Measurements from ENCODE around the gene EIF5. TPM values are rescaled to one million over a fixed set of nuclear protein-coding genes. Genes with fewer than 3 reads are reported as not detected.
A peak's percentile ranks its signal among the peaks of the same experiment; 100 is the strongest.

EIF5 gene
- total RNA-seq, 1 donor from 2014 or later: 86.3 TPM

DNA sequence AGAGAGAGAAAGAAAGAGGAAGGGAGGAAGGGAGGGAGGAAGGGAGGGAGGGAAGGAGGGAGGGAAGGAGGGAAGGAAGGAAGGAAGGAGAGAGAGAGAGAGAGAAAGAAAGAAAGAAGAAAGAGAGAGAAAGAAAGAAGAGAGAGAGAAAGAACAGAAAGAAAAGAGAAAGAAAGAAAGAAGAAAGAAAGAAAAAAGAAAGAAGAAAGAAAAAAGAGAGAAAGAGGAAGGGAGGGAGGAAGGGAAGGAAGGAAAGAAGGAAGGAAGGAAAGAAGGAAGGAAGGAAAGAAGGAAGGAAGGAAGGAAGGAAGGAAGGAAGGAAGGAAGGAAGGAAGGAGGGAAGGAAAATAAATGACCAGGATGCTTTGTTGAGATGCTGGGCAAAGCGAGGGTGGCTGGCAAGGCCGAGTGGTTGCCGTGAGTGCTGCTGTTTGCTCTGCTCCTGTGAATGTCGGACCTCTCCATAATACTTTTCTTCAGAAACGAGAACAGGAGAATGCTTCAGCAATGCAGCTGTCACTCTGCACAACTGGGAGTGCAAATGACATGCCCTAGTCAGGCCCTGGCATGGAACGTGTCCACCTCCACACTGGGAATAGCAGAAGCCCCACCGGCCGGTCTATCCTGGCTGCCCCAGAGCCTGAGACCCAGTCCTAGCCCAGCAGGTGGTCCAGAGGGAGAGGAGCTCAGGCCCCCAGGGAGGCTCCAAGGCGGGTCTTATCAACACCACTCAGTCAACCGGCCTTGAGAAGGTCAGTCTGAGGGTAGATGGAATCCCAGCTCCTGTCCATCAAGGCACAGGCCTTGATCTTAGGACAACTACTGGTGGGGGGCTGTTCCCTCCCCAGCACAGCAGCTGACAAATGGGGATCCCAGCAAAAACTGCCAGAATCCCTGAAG lies 25.1 kb upstream of the EIF5 start:
- DNase-seq (ENCODE audit: low read depth in 2 of 2): no peak

DNA sequence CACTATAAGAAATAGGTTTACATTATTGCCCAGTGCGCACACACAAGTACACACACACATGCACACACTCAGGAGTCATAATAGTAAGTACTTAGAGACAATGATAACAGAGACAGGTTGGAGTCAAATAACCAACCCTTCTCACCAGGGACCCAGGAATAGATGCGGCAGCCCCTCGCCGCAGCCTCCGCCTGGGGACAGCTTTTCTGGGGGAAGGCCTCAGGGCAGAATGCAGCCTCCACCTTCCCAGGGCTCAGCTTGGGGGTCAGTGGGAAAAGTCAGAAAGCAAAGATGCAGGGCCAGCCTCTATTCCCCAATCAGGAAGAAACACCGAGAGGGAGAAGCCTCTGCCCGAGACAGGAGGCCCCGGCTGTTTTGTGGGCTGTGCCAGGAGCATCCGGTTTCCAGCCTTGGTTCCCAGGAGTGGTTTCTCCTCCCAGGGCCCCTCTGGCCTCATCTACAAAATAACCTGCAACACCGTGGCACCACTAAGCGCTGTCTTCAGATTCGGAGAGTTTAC lies 23.4 kb upstream of the EIF5 start:
- no peak for DNase-seq (ENCODE audit: low read depth in 2 of 2)

- DNase-seq (ENCODE audit: low read depth in 2 of 2): no peak
Observed at GRCh38 chr14:103311171-103311997, 22.7 kb upstream of the EIF5 start.

DNA sequence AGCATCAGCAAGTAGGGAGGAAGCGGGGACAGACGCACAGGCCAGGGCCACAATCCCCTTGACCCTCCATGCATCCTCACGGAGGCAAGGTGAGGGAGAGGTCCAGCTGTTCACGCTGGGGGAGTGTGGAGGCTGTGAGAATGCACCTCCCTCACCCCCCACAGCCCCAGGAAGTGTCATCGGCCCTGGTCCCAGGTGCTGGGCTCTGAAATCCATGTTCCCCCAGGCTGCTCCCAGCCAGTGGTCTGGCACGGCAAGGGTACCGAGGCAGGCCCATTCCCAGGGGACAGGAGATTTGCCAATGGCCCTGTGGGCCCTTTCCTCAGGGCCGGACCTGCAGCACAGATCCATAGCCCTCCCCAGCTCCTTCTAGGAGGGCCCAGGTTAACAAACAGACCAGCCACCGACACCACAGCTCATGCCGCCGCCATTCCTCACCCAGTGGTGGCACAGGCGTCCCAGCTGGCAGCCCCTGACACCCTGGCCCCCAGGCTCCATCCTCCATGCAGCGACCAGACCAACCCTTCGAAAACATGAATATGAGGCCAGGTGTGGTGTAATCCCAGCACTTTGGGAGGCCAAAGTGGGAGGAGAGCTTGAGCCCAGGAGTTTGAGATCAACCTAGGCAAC lies 21.9 kb upstream of the EIF5 start:
- DNase-seq (ENCODE audit: low read depth in 2 of 2): no peak

DNA sequence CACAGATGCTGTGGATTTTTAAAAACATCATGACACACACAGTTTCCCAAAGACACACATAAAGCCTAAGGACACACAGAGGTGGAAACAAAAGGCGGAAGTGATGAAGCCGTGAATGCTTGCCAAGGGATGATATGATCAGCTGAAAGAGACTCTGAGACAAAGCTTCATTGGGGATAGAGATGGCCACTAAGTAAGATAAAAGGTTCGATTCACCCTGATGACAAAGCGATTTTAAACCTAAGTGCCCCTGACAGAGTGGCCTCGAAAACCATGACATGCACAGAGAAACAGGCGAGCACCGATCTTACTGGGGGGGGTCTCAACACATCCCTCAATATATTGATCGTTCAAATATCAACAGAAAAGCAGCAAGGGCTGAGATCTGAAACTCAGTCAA lies 20.3 kb upstream of the EIF5 start:
- peak; percentile 92 to 94 for DNase-seq (ENCODE audit: low read depth in 2 of 2)

- DNase-seq (ENCODE audit: low read depth in 2 of 2): peak; percentile 16 to 32
Observed at GRCh38 chr14:103314496-103315277, 19.4 kb upstream of the EIF5 start.

DNA sequence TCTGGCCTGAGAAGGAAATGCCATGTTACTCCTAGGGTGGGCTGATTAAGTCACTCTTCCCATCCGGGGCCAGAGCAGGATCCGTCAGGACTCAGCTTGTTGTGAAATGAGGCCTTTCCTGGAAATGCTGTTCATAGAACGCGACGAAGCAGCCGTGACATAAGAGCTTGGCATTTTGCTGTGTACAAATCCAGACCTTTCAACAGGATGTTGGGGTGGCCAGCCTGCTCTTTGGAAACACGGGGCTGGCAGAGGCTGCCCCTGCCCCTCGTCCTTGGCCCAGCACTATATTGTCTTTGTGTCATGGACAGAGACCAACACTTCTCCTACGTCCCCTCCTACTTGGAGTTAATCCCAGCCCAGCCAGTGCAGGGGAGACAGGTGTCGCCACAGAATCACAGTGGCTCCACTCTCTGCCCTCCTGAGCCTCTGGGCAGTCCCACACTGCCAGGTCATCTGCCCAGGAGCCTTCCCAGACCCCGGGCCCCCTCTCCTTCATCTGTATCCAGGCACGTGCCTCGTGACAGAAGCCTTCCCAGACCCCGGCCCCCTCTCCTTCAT lies 18.6 kb upstream of the EIF5 start:
- DNase-seq (ENCODE audit: low read depth in 2 of 2): peak; percentile 82 to 84

DNA sequence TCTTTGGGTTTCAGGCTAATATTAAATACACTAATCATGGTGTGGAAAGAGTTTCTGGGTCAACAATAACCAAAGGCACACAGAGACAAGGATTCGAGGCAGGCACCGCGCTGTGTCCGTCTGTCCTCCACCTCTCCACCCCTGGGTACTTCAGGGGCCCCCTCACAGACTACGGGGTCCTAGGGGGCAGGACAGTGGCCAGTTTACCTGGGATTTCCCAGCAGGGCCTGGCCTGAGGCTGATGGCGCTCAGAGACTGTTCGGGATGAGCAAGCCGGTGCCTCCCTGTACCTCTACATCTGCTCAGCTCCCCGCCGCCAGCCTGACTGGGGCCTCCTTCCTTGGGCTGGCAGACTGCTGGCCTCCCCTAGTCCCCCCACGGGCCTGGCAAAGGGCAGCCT lies 18.1 kb upstream of the EIF5 start:
- DNase-seq (ENCODE audit: low read depth in 2 of 2): no peak

- DNase-seq (ENCODE audit: low read depth in 2 of 2): no peak
Observed at GRCh38 chr14:103316721-103317121, 17.3 kb upstream of the EIF5 start.

- DNase-seq (ENCODE audit: low read depth in 2 of 2): peak; percentile 23 to 35
Observed at GRCh38 chr14:103317251-103317650, 16.8 kb upstream of the EIF5 start.

- no peak for DNase-seq (ENCODE audit: low read depth in 2 of 2)
Observed at GRCh38 chr14:103317976-103318580, 16.0 kb upstream of the EIF5 start.

DNA sequence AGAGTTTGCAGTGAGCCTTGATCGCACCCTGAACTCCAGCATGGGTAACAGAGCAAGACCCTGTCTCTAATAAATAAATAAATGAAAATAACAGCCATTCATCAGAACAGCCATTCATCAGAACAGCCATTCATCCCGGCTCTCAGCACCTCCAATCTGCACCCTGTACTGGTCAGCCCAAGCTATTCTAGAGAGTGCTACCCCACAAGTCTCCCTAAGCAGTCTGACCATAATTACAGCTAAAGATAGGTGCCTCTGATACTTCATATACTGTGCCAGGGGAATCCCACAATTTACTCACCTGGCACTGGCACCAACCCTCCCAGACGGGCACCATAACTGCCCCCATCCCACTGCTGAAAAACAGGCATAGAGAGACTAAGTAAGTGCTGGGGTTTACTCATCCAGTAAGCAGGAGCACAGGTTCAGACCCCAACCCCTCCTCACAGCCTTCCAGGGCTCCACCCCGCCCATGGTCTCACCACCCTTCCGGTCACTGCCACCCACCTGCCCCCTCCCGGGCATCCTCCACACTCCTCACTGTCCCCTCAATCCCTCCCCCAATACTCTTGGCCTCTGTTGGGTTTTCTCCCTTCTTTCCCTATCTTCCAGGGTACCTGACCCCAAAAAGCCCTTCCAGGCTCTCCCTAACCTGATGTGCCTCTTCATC lies 15.2 kb upstream of the EIF5 start:
- DNase-seq (ENCODE audit: low read depth in 2 of 2): no peak

DNA sequence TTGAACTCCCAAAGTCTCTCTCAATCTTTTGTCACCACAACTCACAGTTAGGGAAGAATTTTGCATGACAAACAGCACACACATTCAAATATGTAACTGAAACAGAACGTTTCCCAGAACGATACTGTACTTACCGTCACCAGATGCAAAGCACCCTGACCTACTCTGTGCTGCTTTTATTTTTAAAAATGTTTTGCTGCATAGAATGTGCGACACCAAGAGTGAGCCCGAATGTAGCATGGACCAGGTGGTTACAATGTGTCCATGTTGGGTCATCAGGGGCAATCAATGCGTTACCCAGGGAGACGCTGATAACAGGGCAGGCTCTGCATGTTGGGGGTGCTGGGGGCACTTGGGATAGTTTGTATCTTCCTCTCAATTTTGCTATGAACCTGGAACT lies 14.6 kb upstream of the EIF5 start:
- no peak for DNase-seq (ENCODE audit: low read depth in 2 of 2)

DNA sequence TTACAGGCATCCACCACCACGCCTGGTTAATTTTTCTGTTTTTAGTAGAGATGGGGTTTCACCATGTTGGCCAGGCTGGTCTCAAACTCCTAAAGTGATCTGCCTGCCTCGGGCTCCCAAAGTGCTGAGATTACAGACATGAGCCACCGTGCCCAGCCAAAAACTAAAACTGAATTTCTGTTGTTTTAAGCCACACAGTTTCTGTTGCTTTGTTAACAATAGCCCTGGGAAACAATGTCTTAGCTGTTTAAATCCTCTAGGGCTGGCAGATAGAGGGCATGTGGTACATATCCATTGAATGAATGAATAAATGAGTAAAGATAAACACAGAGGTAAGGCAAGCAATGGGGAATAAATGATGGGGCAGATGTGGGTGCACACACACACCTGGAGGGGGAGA lies 8.0 kb upstream of the EIF5 start:
- no peak for DNase-seq (ENCODE audit: low read depth in 2 of 2)

GRCh38 chr14:103328941-103329340 lies 5.1 kb upstream of the EIF5 start:
- no peak for DNase-seq (ENCODE audit: low read depth in 2 of 2)

DNA sequence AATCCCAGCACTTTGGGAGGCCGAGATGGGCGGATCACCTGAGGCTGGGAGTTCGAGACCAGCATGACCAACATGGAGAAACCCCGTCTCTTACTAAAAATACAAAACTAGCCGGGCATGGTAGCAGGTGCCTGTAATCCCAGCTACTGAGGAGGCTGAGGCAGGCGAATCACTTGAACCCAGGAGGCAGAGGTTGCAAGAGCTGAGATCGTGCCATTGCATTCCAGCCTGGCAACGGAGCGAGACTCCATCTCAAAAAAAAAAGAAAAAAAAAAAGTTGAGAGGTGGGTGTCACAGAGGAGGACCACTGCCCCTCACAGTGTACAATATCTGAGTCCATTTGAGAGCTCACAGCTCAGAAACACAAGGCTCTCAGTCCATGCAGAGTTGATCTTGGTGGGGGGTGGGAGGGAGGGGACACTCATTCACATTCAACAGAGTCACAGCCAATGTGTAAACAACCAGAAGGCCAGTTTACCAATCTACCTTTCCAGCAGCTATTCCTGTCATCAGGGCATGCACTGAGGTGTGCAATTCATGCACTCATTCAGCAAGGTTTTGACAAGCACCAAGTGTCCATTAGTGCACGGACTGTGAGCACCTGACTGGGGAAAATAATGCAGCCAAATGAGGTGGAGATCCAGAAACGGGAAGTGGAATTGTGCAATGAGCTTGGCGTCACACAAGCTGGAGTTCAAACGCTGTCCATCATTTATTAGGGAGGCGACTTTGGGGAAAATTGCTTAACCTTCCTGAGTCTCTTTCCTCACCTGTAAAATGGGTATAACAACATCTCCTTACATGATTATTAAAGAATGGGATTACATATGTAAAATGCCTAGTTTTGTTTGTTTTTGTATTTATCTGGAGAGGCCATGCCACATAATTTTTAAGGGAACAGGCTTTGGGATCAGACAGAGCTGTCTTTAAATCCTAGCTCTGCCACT lies 4.4 kb upstream of the EIF5 start:
- DNase-seq (ENCODE audit: low read depth in 2 of 2): peak; percentile 14 to 89

DNA sequence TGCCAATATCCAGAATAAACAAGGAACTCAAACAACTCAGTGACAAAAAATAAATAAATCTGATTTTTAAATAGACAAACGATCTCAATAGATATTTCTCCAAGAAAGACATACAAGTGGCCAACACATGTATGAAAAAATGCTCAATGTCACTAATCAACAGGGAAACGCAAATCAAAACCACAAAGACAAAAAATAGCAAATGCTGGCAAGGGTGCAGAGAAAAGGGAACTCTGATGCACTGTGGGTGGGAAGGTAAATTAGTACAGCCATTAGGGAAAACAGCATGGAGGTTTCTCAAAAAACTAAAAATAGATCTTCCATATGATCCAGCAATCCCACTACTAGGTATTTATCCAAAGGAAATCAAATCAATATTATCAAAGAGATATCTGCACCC lies 3.5 kb upstream of the EIF5 start:
- DNase-seq (ENCODE audit: low read depth in 2 of 2): no peak

DNA sequence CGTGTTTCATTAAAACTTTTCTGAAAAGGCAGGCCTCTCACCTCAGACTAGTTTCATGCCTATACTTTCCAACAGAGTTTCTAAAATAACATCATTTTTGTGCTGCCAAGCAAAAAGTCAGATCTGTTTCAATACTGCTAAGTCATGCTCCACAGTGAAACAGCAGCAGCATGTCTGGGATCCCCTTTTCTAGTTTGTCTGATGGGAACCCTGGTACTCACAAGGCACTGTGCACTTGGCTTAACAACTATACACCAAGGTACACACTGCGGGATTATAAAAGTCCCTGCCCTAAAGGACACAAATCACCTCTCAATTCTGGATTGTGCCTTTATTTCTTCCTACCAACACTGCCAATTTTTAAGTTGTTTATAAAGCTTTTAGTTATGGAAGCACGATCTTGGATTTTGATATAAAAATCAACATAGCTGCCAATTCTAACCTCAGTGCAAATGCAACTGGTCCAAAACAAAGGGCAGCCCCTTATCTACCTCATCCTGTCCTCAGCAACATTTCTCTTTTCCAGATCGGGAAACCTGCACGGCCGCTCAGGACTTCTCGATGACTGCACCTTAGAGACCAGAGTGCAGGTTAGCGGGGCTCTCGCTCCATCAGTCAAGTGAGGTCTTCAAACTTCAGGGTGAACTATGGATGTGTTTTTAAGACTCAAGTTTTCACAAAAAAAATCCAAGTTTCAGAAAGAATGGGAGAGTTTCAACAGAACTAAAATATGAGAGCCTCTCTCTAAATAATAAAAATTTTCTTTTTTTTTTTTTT lies 1.7 kb upstream of the EIF5 start:
- no peak for DNase-seq (ENCODE audit: low read depth in 2 of 2)

Data from lung microvascular endothelial cell (primary cell).